Urothelium cell line (cell line): ENCODE measurements around the gene ZDHHC11B.
"Not testable (repeated sequence)": the region's sequence is repeated elsewhere in the genome, so short reads cannot be mapped to it uniquely, and the experiment has no call there.

Source experiments
- DNase-seq: peaks from one replicate; pipeline ENCODE4 v3.0.0; 2011; ENCODE audit warnings: low spot score, mixed read lengths
- FAIRE-seq: peaks from 2 replicates; lab custom pipeline; 2011; peaks lifted over from hg19 to GRCh38; lab: Jason Lieb, UNC

Gene ZDHHC11B

DNA sequence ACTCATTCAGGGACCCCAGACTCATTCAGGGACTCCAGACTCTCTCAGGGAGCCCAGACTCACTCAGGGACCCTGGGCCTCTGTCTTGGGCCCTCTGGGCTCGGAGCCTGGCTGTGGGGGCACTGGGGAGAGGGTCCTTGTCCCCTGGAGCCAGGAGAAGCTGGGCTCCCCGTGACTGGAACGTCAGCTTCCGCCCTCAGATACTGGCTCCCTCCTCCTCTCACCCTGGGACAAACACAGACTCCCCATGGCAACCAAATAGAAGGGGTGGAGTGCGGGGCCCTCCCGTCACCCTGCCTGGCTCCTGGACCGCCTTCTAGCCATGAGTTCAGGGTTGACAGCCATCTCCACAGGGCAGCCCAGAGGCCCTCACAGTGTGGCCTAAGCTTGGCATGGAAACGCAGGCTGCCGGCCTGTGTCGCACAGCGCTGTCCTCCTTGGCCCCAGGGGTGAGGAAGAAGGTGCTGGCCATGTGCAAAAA, 27.6 kb downstream of the ZDHHC11B start:
- FAIRE-seq (no peak), DNase-seq (no peak)

DNA sequence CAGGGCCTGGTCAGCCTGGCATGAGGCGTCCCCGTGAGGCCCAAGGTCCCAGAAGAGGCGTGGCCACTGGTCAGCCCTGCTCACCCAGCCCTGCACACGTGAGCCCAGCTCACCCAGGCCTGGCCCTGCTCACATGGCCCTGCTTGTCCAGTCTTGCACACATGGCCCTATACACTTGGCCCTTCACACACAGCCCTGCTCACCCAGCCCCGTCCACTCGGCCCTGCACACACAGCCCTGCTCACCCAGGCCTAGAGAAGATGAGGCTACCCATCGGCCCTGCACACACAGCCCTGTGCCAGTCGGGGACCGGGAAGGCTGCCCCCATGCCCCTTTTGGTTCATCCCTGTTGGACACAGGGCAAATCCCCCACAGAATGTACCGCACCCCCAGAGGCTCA, 28.4 kb downstream of the ZDHHC11B start:
- no peak for FAIRE-seq

DNA sequence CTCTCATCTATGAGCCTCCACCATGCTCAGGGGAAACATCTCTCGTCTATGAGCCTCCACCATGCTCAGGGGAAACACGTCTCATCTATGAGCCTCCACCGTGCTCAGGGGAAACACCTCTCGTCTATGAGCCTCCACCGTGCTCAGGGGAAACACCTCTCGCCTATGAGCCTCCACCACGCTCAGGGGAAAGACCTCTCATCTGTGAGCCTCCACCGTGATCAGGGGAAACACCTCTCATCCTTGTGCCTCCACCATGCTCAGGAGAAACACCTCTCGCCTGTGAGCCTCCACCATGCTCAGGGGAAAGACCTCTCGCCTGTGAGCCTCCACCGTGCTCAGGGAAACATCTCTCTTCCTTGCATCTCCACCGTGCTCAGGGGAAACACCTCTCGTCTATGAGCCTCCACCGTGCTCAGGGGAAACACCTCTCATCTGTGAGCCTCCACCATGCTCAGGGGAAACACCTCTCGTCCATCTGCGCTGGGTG, 30.3 kb downstream of the ZDHHC11B start:
- peak; percentile 95 for FAIRE-seq
- not testable (repeated sequence) for DNase-seq

More for the DNA sequence above, 28.4 kb downstream of the ZDHHC11B start:
- no peak for DNase-seq

DNA sequence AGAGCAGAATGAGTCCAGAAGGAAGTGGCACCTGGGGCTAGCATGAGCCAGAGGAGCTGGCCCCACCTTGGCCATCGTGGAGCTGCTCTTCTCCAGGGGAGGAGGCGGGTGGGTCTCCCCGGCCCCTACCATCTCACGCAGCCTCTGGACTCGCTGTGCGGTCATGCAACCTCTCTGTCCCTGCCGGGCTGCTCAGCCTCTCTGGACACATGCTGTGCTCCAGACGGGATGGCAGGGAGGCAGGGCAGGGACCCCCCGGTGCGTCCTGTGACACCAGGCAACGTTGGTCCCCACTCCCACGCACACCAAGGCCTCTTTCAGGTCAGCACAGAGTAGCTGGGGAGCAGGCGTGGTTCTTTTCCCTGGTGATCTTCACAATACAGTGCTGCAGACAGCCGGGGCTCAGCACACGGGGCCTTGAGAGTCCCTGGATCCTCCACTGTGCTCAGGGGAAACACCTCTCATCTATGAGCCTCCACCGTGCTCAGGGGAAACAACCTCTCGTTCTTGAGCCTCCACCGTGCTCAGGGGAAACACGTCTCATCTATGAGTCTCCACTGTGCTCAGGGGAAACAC, 30.9 kb downstream of the ZDHHC11B start:
- FAIRE-seq, DNase-seq: not testable (repeated sequence)

DNA sequence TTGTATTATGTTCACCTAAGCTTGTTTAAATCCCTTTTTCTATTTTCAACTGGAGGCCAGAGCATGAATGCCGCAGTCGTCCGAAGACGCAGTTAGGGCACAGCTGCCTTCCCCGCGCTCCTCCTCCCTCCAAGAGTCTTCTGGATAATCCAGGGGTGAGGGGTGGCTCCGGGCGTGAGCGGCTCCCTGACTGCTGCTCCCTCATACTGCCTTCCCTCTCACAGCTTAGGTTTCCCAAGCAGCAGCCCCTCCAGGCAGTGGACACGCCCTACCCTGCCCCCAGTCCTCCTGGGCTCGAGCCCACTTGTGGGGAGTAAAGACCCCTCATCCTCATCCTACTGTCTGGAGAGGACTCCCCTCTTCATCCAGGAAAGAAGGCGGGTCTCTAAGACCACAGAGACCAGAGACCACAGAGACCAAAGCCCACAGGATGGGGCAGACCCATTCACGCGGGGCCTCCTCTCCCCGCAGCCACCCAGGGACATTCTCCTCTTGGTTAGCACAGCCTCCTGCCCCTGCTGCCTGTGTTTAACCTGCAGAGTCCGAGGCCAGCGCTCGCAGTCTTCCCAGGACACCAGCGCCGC, 31.9 kb downstream of the ZDHHC11B start:
- DNase-seq, FAIRE-seq: not testable (repeated sequence)

DNA sequence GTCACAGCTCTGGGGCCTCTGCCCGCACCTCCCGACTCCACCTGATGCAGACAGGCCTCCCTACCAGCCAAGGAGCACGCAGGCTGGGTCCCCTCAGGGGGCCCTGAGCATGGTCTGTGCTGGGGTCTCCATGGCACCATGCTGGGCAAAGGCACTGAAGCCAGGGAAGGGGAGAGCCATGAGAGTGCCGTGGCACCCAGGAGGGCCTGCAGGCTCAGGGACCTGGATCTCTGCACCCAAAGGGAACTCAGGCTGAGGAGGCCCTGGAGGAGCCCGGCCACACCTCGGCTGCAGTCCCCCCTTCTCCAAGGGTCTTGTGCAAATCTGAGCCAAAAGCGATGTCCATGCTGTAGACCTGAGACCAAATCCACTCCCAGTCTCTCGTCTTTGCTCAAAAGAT, 32.5 kb downstream of the ZDHHC11B start:
- DNase-seq, FAIRE-seq: not testable (repeated sequence)

DNA sequence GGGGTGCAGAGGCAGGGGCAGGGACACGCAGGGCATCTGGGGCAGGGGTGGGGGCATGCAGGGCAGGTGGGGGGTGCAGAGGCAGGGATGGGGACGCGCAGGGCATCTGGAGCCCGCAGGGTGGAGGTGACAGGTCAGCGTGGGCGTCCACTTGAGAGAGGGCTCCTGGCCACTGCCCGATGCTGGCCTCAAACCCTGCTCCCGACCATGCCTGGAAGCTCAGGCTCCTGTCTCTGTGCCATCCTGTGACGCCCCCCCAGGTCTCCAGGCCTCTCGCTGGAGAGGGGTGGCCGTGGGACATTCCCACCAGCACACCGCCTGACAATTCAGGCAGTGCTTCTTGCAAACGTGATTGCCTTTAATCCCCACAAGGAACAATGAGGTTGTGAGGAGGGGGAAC, 33.0 kb downstream of the ZDHHC11B start:
- DNase-seq (no peak), FAIRE-seq (no peak)

DNA sequence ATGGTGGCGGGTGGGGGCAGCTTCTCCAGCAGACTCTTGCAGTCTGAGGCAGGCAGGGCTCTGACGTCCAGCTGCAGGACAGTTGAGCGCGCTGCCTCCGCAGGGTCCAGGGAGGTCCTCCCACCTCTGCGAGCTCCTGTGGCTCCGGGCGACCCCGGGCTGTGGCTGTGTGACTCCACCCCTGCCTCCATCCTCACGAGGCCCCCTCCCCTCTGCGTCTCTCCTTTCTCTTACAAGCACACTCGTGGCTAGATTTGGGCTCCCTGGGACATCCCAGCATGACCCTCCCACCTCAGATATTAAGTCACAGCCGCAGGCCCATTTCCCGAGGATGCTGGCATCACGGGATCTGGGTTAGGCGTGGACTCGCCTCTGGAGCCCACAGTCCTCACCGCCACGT, 34.3 kb downstream of the ZDHHC11B start:
- not testable (repeated sequence) for DNase-seq, FAIRE-seq

DNA sequence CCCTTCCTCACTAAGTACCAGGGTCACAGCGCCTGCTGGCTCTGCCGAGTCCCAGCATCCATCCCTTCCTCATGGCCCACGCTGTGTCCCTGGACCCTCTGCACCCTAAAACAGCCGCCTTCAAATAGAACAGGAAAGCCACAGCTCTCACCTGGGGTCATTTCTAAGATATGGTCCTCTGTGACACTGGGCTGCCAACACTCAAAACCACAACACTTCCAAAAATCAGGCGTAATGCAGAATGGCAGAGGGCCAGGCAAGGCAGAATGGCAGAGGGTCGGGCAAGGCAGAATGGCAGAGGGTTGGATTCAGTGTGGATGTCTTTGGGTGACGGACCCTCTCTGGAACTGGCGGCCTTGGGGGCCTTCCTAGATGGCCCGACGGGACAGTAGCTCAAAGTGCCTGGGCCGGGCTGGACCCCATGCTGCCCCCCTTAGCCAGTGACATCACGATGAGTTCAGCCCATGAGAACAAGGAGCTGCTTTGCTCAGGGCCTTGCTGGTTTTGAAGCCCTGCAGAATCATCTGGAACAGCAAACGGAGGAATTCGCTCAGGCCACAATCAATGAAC, 35.3 kb downstream of the ZDHHC11B start:
- FAIRE-seq = no peak

DNA sequence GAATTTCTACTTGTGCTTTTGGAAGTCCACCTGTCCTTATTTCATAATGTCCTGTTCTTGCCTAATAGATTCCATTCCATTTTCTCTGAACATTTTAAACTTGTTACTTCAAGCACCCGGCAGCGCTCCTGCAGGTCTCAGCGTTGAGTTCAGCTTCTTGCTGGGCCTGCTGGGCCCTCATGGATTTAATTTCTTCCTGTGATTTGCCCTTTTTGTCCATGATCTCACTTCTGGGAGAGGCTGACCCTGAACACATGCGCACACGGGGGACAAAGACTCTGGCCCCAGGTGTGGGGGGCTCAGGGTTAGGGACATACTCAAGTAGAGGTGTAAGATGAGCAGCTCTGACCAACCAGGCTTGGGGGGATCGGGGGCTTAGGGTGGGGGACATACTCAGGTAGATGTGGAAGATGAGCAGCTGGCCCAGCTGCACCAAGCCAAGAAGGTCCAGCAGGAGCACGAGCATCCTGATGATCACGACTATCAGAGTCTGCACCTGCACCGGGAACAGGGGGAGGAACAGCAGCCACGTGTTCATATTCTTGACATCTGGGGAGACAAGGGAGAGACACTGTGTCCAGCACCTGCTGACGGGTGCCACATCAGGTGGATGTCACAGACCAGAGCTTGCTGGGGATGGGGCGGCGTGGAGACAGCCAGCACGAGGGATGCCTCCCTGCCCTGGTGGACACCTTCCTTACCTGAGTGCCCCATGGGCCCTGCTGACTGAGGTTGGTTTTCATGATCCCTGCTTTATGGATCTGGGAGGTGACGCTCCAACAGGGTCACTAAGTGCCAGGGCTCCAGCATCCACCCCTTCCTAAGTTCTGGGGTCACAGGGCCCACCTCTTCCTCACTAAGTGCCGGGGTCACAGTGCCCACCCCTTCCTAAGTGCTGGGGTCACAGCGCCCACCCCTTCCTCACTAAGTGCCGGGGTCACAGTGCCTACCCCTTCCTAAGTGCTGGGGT, 36.2 kb downstream of the ZDHHC11B start:
- FAIRE-seq, DNase-seq: not testable (repeated sequence)

More for the DNA sequence above, 35.3 kb downstream of the ZDHHC11B start:
- no peak for DNase-seq

DNA sequence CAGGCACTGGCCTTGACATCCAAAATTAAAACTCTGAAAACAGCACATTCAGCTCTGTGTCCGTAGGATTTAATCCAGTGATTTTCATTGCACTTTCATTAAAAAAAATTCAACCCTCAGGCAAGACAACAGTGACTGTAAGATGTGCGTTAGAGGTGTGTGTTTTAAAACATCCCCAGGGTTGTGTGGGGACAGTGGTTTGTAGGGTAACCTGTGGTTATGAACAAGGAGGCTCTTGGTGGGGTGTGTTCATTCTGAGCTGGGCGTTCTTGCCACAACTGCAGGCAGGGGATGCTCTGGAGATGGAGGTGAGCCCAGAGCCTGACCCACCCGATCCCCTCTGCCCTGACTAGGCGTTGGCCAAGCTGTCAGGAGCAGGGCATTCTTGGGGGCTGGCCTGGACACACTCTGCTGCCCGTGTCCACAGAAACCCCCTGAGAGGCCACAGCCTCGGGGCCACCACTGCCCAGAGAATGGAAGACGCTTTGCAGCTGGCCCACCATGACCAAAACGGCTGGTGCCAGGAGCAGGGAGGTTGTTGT, 37.2 kb downstream of the ZDHHC11B start:
- FAIRE-seq = peak; percentile 44
- DNase-seq = not testable (repeated sequence)

DNA sequence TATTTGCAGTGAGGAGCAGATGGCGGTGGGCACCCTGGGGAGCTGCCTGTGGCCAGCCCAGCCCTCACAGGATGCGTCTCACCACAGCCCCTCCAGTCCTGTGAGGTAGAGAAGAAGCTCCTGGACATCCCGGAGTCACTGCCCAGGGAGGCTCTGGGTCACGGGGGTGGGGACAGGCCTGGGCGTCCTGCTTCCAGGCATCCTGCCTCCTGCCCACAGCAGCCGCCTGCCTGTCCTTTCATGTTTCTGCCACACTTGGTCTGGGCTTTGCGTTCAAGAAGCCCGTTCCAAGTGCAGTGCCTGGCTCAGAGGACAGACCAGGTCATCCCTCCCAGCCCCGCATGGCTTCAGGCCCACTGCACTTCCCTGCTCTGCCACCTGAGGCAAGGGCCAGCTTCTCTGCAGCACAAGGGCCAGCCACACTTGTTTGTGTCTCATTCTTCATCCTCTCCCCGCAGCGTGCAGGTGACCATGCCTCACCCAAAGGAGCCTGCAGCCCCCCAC, 38.2 kb downstream of the ZDHHC11B start:
- FAIRE-seq (no peak), DNase-seq (no peak)

DNA sequence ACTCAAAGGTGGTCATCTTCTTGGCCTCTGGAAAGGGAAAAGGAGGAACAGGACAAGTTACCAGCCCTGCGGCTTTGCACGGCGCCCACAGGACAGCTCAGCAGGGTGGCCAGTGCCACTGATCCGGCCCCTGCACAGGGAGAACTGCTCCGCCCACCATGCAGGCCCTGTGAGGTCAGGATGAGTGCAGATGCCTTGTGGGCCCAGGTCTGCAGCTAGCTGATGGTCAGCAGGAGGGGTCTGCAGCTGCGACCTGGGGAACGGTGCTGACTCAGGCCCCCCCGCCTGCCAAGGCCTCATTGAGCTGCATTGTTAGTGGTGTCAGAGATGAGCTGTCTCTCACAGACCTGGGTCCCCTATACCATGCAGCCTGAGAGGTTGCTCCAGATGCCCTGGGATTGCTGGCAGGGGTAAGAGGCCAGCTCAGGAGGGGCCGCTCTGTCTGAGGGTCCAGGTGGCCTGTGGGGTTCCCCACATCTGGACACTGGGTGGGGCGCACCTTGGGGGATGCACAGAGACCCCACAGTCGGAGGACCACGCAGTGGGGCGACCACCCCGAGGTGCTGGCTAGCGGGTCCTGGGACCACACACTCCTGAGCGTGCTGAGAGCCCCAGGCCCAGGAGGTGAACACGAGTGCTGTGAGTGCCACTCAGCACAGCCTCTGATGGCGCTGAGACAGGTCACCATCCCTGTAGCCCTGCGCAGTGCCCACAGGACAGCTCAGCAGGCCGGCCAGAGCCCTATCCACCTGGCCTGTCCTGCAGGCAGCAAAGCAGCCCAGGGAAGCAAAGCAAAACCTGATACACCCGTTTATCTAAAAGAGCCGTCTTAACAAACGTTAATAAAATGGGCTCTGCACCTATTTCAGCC, 39.0 kb downstream of the ZDHHC11B start:
- DNase-seq, FAIRE-seq: not testable (repeated sequence)

DNA sequence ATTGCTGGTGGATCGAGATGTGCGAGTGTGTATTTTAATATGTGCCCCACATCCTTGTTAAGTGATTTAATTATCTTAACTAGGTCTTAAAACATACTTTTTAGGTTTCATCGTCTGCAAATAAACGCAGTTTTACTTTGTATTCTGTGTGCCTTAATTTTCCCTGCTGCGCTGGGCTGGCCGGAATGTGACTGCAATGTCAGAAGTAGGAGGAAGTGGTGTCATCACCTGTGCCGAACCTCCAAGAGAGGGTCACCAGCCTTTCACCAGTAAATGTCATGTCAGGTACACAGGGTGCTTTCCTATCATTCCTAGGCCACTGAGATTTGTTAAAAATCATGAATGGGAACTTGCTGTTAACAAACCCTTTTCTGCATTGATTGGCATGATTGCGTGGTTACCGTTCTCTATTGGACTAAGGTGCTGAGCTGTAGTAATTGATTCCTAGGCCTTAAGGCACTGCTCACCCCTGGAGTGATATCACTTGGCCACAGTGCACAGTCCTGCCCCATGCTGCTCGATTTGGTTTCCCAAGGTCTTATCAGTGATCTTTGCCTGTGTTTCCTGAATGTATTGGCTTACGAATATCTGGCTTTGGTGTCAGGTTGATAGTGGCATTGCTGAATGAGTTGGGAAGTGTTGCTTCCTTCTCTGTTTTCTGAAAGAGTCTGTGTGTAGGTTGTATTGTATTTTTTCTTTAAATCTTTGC, 40.7 kb downstream of the ZDHHC11B start:
- not testable (repeated sequence) for FAIRE-seq, DNase-seq

DNA sequence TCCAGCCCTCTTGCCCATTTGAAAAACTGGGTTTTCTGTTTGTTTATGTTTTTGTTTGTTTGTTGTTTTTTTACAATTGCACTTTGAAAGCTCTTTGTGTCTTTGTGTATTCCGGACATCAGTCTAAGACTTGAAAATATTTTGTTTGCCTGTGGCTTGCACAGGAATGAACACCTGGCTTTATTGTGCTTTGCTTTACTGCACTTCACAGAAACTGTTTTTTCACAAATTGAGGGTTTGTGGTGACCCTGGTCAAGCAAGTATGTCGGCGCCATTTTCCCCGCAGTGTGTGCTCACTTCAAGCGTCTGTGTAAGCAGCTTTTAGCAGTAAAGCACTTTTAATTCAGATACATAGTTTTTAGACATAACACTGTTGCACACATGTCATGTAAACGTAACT, 42.3 kb downstream of the ZDHHC11B start:
- not testable (repeated sequence) for DNase-seq, FAIRE-seq

DNA sequence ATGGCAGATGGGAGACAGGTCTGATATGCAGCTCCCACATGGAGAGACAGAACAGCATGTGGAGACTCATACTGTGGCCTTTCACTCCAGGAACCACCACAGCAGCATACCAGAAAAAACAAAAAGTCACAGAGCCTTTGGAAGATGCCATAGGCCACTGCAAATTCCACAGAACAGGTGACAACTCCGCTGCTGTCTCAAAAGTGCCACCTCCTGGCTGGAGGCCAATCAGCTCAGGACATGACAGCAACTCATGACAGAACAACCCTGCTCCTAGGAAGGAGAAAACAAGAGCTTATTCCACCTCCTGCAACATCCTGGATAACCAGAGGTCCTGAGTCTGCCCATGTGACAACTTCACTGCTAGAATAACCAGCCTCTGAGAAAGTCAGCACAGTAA, 50.4 kb downstream of the ZDHHC11B start:
- DNase-seq, FAIRE-seq: not testable (repeated sequence)

DNA sequence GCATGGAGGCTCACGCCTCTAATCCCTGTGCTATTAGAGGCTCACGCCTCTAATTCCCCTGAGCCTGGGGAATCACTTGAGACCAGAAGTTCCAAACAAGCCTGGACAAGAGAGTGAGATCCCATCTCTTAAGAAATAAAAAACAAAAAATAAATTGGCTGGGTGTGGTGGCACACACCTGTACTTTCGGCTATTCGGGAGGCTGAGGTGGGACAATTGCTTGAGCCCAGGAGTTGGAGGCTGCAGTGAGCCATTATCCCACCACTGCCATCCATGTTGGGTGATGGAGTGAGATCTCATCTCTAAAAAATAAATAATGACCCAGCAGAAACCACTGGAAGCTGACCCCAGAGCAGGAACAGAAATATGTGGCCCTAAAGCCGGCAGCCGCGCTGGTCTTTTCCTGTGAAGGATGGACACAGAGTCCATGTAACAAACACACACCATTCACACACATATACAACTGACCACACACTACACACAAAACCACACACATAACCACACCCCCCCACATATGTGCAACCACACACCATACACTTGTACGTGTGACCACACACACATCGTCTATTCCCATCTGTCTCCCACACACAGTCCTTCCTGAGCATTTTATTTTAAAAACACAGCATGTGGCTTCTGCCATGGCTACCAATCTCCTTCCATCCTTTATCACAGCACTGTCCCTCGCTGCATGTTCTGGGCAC, 51.6 kb downstream of the ZDHHC11B start:
- not testable (repeated sequence) for DNase-seq
- peak; percentile 77 for FAIRE-seq

DNA sequence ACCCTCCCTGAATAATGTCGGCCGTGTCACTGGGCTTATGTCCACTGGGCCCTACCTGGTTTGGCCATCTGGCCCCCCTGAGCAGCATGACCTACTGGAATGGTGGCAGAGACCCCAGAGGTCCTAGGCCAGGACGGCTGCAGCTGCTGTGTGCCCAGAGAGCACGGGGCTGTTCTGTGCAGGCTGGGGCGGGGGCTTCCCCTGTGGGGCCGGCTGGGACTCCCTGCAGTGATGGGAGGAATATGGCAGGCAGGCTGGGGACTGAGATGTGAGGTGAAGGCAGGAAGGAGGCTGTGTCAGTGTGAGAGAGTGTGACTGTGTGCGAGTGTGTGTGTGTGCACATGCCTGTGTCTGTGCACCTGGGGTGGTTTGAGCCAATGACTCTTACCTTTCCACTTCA, 55.3 kb downstream of the ZDHHC11B start:
- not testable (repeated sequence) for DNase-seq
- FAIRE-seq = peak; percentile 77
